Measurements from ENCODE around the gene CACNA1E.
"Not testable (repeated sequence)": the region's sequence is repeated elsewhere in the genome, so short reads cannot be mapped to it uniquely, and the experiment has no call there.

CACNA1E gene

GRCh38 chr1:181516706-181517105 lies 33.4 kb downstream of the CACNA1E start:
- no peak for DNase-seq (ENCODE audit: low read depth in 2 of 2)

GRCh38 chr1:181517181-181517875 lies 34.0 kb downstream of the CACNA1E start:
- DNase-seq (ENCODE audit: low read depth in 2 of 2): no peak

- DNase-seq (ENCODE audit: low read depth in 2 of 2): no peak
These were observed 34.8 kb downstream of the CACNA1E start for GRCh38 chr1:181518152-181518551.

- DNase-seq (ENCODE audit: low read depth in 2 of 2): no peak
These were observed 39.5 kb downstream of the CACNA1E start for GRCh38 chr1:181522864-181523263.

- DNase-seq (ENCODE audit: low read depth in 2 of 2): no peak
These were observed 41.9 kb downstream of the CACNA1E start for GRCh38 chr1:181525104-181525721.

- DNase-seq (ENCODE audit: low read depth in 2 of 2): not testable (repeated sequence)
These were observed 44.9 kb downstream of the CACNA1E start for GRCh38 chr1:181528241-181528640.

GRCh38 chr1:181531441-181531840 lies 48.1 kb downstream of the CACNA1E start:
- no peak for DNase-seq (ENCODE audit: low read depth in 2 of 2)

DNA sequence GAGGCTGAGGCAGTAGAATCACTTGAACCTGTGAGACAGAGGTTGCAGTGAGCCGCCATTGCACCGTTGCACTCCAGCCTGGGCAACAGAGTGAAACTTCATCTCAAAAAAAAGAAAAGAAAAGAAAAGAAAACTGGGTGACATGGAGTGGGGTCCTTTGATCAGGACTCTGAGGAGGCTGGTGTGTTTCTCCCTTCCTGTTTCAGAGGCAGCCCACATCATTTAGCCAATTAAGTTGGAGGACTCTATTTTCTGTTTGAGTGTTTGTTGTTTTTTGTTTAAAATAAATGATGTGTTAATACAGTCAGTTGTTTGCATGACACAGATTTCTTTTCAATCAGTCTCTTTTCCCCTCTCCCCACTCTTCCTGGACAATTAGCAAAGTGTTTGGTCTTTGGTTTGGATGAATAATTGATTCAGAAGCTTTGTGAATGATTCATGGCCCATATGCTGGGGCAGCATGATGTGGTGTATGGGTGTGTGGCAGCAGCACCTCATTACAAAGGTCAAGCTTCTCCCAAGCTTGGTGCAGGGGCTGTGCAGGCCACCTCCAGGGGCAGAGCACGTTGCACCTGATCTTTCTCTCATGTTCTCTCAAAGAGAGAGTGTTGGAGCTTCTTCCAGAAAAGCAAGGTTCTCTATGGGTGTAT lies 48.8 kb downstream of the CACNA1E start:
- no peak for DNase-seq (ENCODE audit: low read depth in 2 of 2)

DNA sequence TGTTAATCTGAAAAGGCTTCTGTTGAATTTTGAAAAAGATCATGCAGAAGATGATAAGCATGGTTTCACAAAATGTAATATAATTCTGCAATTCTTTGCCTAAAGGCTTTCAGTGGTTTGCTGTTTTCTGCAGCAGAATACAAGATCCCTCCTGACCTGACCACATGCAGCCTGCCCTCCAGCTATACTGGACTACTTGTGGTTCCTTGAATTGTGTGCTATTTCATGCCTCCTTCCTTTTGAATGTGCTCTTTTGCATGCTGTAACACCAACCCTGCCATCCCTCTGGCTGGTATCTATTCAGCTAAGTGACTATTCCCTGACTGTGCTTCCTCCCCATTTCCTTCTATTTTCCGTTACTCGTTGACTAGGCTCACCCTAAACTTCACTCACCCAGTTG lies 55.5 kb downstream of the CACNA1E start:
- no peak for DNase-seq (ENCODE audit: low read depth in 2 of 2)

DNA sequence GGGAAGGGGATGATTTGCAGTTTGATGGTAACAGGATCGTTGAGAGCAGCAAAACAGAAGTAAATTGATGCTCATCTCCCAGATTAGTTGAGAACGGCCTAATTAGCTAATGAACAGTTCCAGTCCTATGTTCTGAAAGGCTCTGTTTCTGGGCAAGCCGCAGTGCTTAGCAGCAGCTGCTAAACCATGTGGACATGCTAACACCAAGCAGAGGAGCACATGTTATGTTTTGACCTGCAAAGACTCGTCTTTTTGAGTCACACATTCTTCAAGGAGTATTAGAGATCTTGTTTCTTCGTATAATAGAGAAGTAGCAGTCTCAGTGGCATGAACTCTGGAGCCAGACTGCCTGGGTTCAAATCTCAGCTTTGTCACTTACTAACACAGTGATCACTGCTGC lies 58.1 kb downstream of the CACNA1E start:
- no peak for DNase-seq (ENCODE audit: low read depth in 2 of 2)

GRCh38 chr1:181541947-181542346 lies 58.6 kb downstream of the CACNA1E start:
- no peak for DNase-seq (ENCODE audit: low read depth in 2 of 2)

DNA sequence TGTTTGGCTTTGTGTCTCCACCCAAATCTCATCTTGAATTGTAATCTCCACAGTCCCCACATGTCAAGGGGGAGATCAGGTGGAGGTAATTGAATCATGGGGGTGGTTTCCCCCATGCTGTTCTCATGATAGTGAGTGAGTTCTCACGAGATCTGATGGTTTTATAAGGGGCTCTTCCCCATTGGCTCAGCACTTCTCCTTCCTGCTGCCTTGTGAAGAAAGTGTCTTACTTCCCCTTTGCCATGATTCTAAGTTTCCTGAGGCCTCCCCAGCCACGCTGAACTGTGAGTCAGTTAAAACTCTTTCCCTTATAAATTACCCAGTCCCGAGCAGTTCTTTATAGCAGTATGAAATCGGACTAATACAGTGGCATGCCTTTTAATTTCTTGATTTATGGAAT lies 59.1 kb downstream of the CACNA1E start:
- DNase-seq (ENCODE audit: low read depth in 2 of 2): not testable (repeated sequence)

DNA sequence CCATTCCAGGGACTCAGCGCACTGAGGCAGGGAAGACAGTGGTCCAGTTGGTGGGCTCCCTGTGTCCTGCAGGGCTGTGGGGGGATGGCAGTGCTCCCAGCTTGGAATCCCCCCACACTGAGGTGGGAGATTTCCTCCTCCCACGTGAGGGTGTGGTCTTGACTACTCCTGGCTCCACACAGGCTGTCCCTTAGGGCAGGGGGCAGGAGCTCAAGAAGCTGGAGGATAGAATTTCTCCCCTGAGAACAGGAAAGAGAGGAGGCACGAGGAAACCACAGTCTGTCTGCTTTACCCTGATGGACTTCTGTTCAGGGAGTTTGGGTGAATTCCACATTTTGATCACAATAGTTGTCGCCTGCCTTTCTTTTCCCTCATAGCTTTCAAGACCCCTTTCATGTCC lies 62.1 kb downstream of the CACNA1E start:
- DNase-seq (ENCODE audit: low read depth in 2 of 2): no peak

DNA sequence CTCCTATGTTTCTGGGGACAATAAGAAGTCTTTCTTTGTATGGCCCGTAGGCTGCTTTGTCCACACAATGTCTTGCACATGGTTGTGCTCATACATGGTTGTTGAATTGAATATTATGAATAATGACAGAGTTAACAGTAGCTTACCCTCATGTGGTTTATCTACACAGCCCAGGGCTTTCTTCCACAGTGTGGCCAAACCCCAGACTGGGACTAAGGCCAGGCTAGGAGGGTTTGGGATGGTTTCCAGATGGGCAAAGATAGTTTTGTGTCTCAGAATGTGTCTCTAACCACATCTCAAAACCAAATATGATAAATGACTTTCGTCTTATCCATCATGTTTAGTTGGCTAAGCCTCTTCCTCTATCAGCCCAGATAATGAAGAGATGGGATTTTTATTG lies 65.2 kb downstream of the CACNA1E start:
- no peak for DNase-seq (ENCODE audit: low read depth in 2 of 2)

GRCh38 chr1:181551249-181551648 lies 67.9 kb downstream of the CACNA1E start:
- DNase-seq (ENCODE audit: low read depth in 2 of 2): no peak

DNA sequence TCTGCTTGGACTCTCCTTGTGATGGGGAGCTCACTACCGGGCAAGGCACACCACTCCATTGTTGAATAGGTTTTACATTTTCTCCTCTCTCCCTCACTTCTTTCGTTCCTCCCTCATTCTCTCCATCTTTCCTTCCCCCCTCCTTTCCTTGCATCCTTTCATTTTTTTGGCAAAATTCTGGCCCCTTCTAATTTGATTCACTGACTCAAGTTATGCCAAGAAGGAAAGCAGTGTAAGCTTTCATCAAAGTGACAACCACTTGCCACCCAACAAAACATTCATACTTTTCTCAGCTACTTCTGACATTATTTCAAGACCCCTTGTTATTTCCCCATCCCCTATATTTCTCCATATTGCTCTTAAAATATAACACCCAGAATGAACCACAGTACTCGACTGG lies 68.4 kb downstream of the CACNA1E start:
- DNase-seq (ENCODE audit: low read depth in 2 of 2): no peak

DNA sequence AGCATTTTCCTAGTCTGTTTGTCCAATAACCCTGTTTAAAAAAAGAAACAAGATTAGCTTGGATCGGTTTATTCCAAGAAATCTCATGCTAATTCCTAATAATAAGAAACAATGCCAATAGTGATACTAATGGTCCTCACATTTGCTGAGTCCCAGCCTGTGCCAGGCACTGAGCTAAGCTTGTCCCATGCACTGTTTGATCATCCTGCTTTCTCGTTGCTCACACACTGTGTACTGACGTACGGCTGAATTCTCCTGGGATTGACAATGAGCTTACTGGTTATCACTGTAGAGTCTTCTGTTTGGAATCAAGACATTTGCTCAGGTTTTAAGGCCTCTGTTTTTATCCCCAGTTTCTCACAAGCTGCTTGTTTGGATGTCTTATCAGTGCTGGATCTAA lies 71.1 kb downstream of the CACNA1E start:
- DNase-seq (ENCODE audit: low read depth in 2 of 2): no peak

DNA sequence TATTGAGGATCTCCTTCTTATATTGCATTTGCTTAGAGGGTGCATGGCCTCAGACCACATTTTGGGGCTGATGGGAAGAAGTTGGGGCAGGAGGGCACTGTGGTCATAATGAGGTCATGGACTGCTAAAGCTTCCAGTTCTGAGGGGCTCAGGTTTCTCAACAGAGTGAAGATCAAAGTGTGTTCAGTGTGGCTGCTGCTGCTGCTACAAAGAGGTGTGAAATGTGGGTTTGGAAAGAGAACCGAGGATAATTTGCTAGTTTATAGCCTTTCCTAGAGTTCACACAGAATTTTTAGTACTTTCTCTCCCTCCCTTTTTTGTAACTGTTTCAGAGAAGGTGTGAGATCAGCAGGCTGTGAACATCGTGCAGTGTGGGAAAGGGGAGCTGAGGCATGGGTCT lies 73.3 kb downstream of the CACNA1E start:
- DNase-seq (ENCODE audit: low read depth in 2 of 2): no peak

DNA sequence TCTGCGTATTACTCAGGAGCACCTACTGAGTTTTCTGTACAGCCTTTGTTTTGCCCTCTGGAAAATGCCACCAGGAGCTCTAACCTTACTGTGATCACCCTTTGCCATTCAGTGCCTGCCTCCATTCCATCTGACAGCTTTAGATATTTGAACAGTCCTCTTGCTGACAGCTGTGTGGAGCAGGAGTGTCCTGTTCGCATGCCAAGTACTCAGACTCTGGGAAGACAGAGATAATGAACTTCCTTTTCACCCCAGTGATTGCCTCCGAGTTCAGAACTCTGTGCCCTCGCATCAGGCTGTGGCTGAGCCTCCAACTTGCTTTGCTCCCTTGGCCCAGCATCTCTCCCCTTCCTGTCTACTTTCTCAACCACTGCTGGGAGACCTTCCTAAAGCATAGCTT lies 74.0 kb downstream of the CACNA1E start:
- no peak for DNase-seq (ENCODE audit: low read depth in 2 of 2)

DNA sequence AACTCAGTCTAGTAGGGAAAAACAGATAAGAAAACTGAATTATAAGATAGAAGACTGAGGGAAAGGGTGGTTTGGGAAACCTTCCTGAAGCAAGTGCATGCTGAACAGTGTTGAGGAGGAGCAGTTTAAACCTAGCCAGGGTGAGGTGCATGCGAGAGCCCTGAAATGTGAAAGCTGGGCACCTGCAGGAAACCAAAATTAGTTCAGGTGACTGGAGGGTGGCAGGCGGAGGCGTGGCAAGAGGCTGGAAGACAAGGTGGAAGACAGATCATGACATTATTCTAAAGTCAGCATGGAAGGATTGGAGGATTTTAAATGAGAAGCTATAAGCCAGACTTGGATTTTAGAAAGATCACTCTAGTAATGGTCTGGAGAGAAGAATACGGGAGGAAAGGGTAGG lies 75.1 kb downstream of the CACNA1E start:
- DNase-seq (ENCODE audit: low read depth in 2 of 2): no peak

- DNase-seq (ENCODE audit: low read depth in 2 of 2): no peak
These were observed 75.8 kb downstream of the CACNA1E start for GRCh38 chr1:181559142-181559541.

DNA sequence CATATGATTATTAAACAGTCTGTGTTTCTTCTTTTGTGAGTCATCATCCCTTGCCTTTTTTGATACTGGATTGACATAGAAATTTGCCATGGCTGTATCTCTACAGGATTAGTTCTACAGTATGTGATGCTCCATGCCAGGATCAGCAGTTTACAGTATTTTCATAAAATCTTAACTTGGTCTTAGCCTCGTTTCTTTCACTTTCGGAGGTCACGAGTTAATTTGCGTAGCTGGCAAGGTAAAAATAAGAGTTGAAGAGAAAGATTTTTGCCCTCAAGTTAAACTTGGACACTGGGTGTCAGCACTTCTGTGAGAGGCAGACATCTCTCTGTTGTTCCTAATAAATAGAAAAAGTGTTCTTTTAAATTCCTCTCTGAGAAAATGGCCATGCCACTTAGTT lies 79.1 kb downstream of the CACNA1E start:
- DNase-seq (ENCODE audit: low read depth in 2 of 2): no peak

DNA sequence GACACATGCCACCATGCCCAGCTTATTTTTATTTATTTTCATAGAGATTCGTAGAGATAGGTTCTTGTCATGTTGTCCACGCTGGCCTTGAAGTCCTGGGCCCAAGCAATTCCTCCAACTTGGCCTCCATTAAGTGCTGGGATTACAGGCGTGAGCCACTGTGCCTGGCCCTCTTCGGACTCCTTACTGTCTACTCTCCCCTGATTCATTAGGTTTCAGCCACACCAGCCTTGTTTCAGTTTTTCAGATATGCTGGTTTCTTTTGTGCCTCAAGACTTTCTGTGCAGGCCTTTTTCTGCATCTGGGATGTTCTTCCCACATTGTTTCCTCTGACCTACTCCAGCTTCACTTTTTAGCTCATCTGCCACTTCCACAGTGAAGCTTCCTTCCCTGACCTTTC lies 85.4 kb downstream of the CACNA1E start:
- DNase-seq (ENCODE audit: low read depth in 2 of 2): no peak

All from stimulated activated CD4-positive, alpha-beta T cell treated with anti-CD3 and anti-CD28 coated beads, Interleukin-12 subunit alpha, Interleukin-12 subunit beta, amount 100 ng/mL, for 24 hours (primary cell).